Spinal cord (tissue), 10 donors: ENCODE data around the gene BEND7. TPM values are rescaled to one million over a fixed set of nuclear protein-coding genes. Genes with fewer than 3 reads are reported as not detected.

Source experiments
- DNase-seq, 6 donors: peaks; one replicate each; pipeline versions ENCODE4 v3.0.0 to v3.0.0-alpha.2; 2013 to 2015; ENCODE audit warnings: low spot score in 6 of 6, low read depth in 4 of 6
- H3K27ac ChIP-seq: one replicate; pipeline ENCODE4 v1.5.1; 2013; ENCODE audit warnings: low read depth, low read length, control low read depth
- H3K27me3 ChIP-seq: one replicate; pipeline ENCODE4 v1.6.1; 2013; ENCODE audit warnings: low read length; ENCODE audit not compliant: control insufficient read depth, insufficient read depth
- H3K36me3 ChIP-seq: one replicate; pipeline ENCODE4 v1.6.1; 2013; ENCODE audit warnings: low read length; ENCODE audit not compliant: control insufficient read depth, insufficient read depth
- H3K4me1 ChIP-seq: one replicate; pipeline ENCODE4 v1.6.1; 2013; ENCODE audit warnings: low read length; ENCODE audit not compliant: control insufficient read depth, insufficient read depth
- H3K4me3 ChIP-seq: one replicate; pipeline ENCODE4 v1.5.1; 2013; ENCODE audit warnings: low read depth, low read length, control low read depth
- H3K9me3 ChIP-seq: one replicate; pipeline ENCODE4 v1.6.1; 2013; ENCODE audit warnings: low read length; ENCODE audit not compliant: control insufficient read depth, insufficient read depth
- WGBS: methylation state at CpG from one replicate; pipeline ENCODE4 v1.1.5; 2013; ENCODE audit warnings: missing lambda C conversion rate; ENCODE audit not compliant: insufficient coverage; 5-methylcytosine and 5-hydroxymethylcytosine counted together
- polyA plus RNA-seq, 2 donors: library from polyadenylated mRNA; unstranded; fragments of 120-200 nt; gene quantifications; one replicate each; pipeline ENCODE4 v1.2.1, GENCODE V29; 2013; ENCODE audit not compliant: insufficient read length in 2 of 2
- total RNA-seq, 2 donors: library from RNA; depleted of rRNA in 1 of 2; stranded (reverse); fragments of 120-200 nt in 1 of 2; fragments of >200 nt in 1 of 2; gene quantifications; one replicate each; pipeline versions ENCODE4 v1.2.3 to v1.2.4, GENCODE V29; 2013 to 2014
- donor health status: healthy.

BEND7 gene
- total and polyA plus RNA-seq, 4 donors = 20.0 to 28.2 (median 24.2) TPM

- H3K27ac ChIP-seq = no peak overlapping the region
- DNase-seq = no peak
- no peaks in the 10 kb centered on the region for H3K9me3 ChIP-seq
- H3K27me3 ChIP-seq = no peaks in the 10 kb centered on the region
- WGBS = 92% methylated on average over 3 of the region's 5 CpGs
- H3K4me1 ChIP-seq = peaks cover 2% of the 10 kb centered on the region
- no peak overlapping the region for H3K4me3 ChIP-seq
- H3K36me3 ChIP-seq = peaks cover 5% of the 10 kb centered on the region
These were observed 38.3 kb downstream of the BEND7 start for GRCh38 chr10:13490503-13490902.

GRCh38 chr10:13489035-13489599 lies 39.7 kb downstream of the BEND7 start:
- H3K4me3 ChIP-seq = no peak overlapping the region
- no peak for DNase-seq
- peaks cover 2% of the 10 kb centered on the region for H3K36me3 ChIP-seq
- WGBS = 59% methylated on average over 3 of the region's 7 CpGs
- no peaks in the 10 kb centered on the region for H3K27me3 ChIP-seq
- H3K27ac ChIP-seq = no peak overlapping the region
- peaks cover 2% of the 10 kb centered on the region for H3K4me1 ChIP-seq
- no peaks in the 10 kb centered on the region for H3K9me3 ChIP-seq

GRCh38 chr10:13485623-13486022 lies 43.2 kb downstream of the BEND7 start:
- WGBS = no CpG with 5 or more reads among the region's 1 CpG
- peaks cover 6% of the 10 kb centered on the region for H3K36me3 ChIP-seq
- no peak overlapping the region for H3K27ac ChIP-seq

GRCh38 chr10:13483951-13484350 lies 44.9 kb downstream of the BEND7 start:
- no peaks in the 10 kb centered on the region for H3K9me3 ChIP-seq
- peaks cover 9% of the 10 kb centered on the region for H3K36me3 ChIP-seq
- DNase-seq = no peak
- peaks cover 2% of the 10 kb centered on the region for H3K4me1 ChIP-seq
- 84% methylated on average over 6 of the region's 9 CpGs for WGBS
- no peaks in the 10 kb centered on the region for H3K27me3 ChIP-seq
- H3K4me3 ChIP-seq = no peak overlapping the region
- H3K27ac ChIP-seq = no peak overlapping the region

More at GRCh38 chr10:13485623-13486022, 43.2 kb downstream of the BEND7 start:
- DNase-seq = no peak
- Histone ChIP-seq H3K9me3 (no peaks in the 10 kb centered on the region), H3K27me3 (no peaks in the 10 kb centered on the region), H3K4me1 (peaks cover 2% of the 10 kb centered on the region), H3K4me3 (no peak overlapping the region)

- Histone ChIP-seq H3K36me3 (peaks cover 9% of the 10 kb centered on the region), H3K4me1 (peaks cover 2% of the 10 kb centered on the region), H3K27ac (no peak overlapping the region), H3K9me3 (no peaks in the 10 kb centered on the region), H3K4me3 (no peak overlapping the region), H3K27me3 (no peaks in the 10 kb centered on the region)
- 86% methylated on average over 2 of the region's 3 CpGs for WGBS
- no peak for DNase-seq
These were observed 45.7 kb downstream of the BEND7 start for GRCh38 chr10:13483073-13483472.

- Histone ChIP-seq H3K36me3 (peaks cover 9% of the 10 kb centered on the region), H3K4me1 (peaks cover 2% of the 10 kb centered on the region), H3K27me3 (no peaks in the 10 kb centered on the region), H3K4me3 (no peak overlapping the region), H3K27ac (no peak overlapping the region), H3K9me3 (no peaks in the 10 kb centered on the region)
- 86% methylated on average over 9 of the region's 10 CpGs for WGBS
- DNase-seq = no peak
These were observed 47.1 kb downstream of the BEND7 start for GRCh38 chr10:13481690-13482089.

- Histone ChIP-seq H3K4me1 (no peaks in the 10 kb centered on the region), H3K27ac (no peak overlapping the region), H3K27me3 (no peaks in the 10 kb centered on the region), H3K36me3 (peaks cover 14% of the 10 kb centered on the region), H3K4me3 (no peak overlapping the region), H3K9me3 (no peaks in the 10 kb centered on the region)
- DNase-seq = no peak
These were observed 53.7 kb downstream of the BEND7 start for GRCh38 chr10:13475124-13475523.

GRCh38 chr10:13473986-13474385 lies 54.8 kb downstream of the BEND7 start:
- Histone ChIP-seq H3K4me1 (no peaks in the 10 kb centered on the region), H3K9me3 (no peaks in the 10 kb centered on the region), H3K27ac (no peak overlapping the region), H3K36me3 (peaks cover 12% of the 10 kb centered on the region), H3K27me3 (no peaks in the 10 kb centered on the region), H3K4me3 (no peak overlapping the region)
- WGBS = 97% methylated on average over 26 of the region's 26 CpGs
- no peak for DNase-seq

- Histone ChIP-seq H3K36me3 (peaks cover 12% of the 10 kb centered on the region), H3K27me3 (no peaks in the 10 kb centered on the region), H3K27ac (no peak overlapping the region), H3K4me1 (no peaks in the 10 kb centered on the region), H3K9me3 (no peaks in the 10 kb centered on the region), H3K4me3 (no peak overlapping the region)
- no peak for DNase-seq
- 95% methylated on average over 19 of the region's 19 CpGs for WGBS
These were observed 56.5 kb downstream of the BEND7 start for GRCh38 chr10:13472359-13472758.

- Histone ChIP-seq H3K27me3 (no peaks in the 10 kb centered on the region), H3K4me1 (no peaks in the 10 kb centered on the region), H3K36me3 (peaks cover 12% of the 10 kb centered on the region), H3K4me3 (no peak overlapping the region), H3K27ac (no peak overlapping the region), H3K9me3 (no peaks in the 10 kb centered on the region)
- no peak for DNase-seq
- 92% methylated on average over 2 of the region's 3 CpGs for WGBS
These were observed 58.5 kb downstream of the BEND7 start for GRCh38 chr10:13470270-13470669.
